Upper lobe of left lung (tissue), 4 donors: Measurements from ENCODE around the gene ZNF440.
"Not testable (repeated sequence)": the region's sequence is repeated elsewhere in the genome, so short reads cannot be mapped to it uniquely, and the experiment has no call there.

ENCODE experiments used
- CTCF ChIP-seq, 6 experiments: fragments of 450-650 bp in 4 of 6; fragments of 200-600 bp in 2 of 6; sonication (generic) in 2 of 6; IDR thresholded peaks; one replicate each; pipeline ENCODE4 v1.5.1; 2016 to 2019; ENCODE audit warnings: antibody characterized with exemption in 6 of 6
- EP300 ChIP-seq, 4 donors: sonication (generic); formaldehyde crosslinking; IDR thresholded peaks; one replicate each; pipeline ENCODE4 v1.5.1; 2017; ENCODE audit warnings: antibody characterized with exemption in 4 of 4, control low read depth in 2 of 4
- POLR2A ChIP-seq, 4 donors: fragments of 450-650 bp; IDR thresholded peaks; one replicate each; pipeline ENCODE4 v1.5.1; 2016 to 2017; ENCODE audit warnings: antibody characterized with exemption in 4 of 4, mild to moderate bottlenecking in 2 of 4

- TF ChIP-seq CTCF, POLR2A, EP300 (IDR thresholded peaks at IDR 0.05): not testable (repeated sequence)
Measured at GRCh38 chr19:11867766-11868165, 53.7 kb downstream of the ZNF440 start.
